ENCODE measurements around the gene LSM4. TPM values are rescaled to one million over a fixed set of nuclear protein-coding genes. Genes with fewer than 3 reads are reported as not detected.

The LSM4 gene
- total and polyA plus RNA-seq, 10 donors = 55.8 to 192 (median 80.2) TPM

DNA sequence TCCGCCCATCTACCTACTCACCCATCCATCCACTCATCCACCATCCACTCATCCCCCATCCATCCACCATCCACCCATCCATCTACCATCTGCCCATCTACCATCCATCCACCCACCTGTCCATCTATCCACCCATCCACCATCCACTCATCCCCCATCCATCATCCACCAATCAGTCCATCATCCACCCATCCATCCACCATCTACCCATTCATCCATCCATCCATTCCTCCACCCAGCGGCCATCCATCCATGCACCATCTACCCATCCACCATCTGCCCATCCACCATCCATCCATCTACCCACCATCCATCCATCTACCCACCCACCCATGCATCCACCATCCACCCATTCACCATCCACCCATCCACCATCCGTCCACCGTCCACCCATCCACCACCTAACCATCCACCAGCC lies 27.8 kb downstream of the LSM4 start:
- Histone ChIP-seq H3K4me1 (peaks cover 25 to 48% (median 39%) of the 10 kb centered on the region in 6 donors), H3K36me3 (no peaks in the 10 kb centered on the region), H3K27me3 (replicated peaks in 1 of 7) (no peaks in the 10 kb centered on the region), H3K4me3 (no peak overlapping the region), H3K9me3 (no peaks in the 10 kb centered on the region), H3K27ac (peak overlapping the region in 2 of 8 donors; percentile 97 to 100)
- 68 to 96% (median 80%) methylated on average over 4 of the region's 4 CpGs for WGBS, 5 donors
- TF ChIP-seq CTCF (IDR thresholded peaks at IDR 0.05 in 8 of 11, conservative IDR thresholded peaks at IDR 0.05 in 3 of 11) = no peak
- TF ChIP-seq POLR2A (IDR thresholded peaks at IDR 0.05) = no peak
- no peak for TF ChIP-seq POLR2AphosphoS5 (IDR thresholded peaks at IDR 0.05)
- intact Hi-C loops (cut with DNase I; ENCODE audit: low total_unique reads) = no loop called here
- DNase-seq = no peak

DNA sequence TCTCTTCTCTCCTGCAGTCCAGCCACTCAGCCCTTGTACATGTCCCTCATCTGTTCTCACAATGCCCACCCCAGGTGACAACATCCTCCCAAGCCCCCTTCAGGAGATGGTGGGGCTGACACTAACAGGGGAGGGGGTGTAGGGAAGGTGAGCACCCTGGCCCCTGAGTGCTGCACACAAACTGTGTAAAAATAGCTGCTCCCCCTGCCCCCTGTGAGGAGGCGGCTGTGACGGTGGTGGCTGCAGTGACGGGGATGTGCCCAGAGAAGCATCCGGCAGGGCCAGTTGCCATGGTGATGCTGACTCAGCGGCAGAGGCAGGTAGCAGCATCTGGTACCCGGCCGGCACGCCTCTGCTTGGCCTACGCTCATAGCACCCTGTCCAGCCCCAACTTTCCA lies 28.4 kb downstream of the LSM4 start:
- TF ChIP-seq POLR2AphosphoS5 (IDR thresholded peaks at IDR 0.05) (peak; percentile 29 to 63 (median 40)), CTCF (IDR thresholded peaks at IDR 0.05 in 8 of 11, conservative IDR thresholded peaks at IDR 0.05 in 3 of 11) (no peak)
- peak; percentile 94 for DNase-seq
- no peaks in the 10 kb centered on the region for H3K9me3 ChIP-seq
- H3K4me1 ChIP-seq = peaks cover 30 to 54% (median 45%) of the 10 kb centered on the region in 6 donors
- H3K4me3 ChIP-seq = no peak overlapping the region
- intact Hi-C loops (cut with DNase I; ENCODE audit: low total_unique reads) = no loop called here
- no peaks in the 10 kb centered on the region for H3K27me3 ChIP-seq (replicated peaks in 1 of 7)
- peak overlapping the region; percentile 22 to 100 (median 98) for H3K27ac ChIP-seq
- 14 to 57% (median 43%) methylated on average over 5 to 9 of the region's 9 CpGs for WGBS, 5 donors
- no peaks in the 10 kb centered on the region for H3K36me3 ChIP-seq

DNA sequence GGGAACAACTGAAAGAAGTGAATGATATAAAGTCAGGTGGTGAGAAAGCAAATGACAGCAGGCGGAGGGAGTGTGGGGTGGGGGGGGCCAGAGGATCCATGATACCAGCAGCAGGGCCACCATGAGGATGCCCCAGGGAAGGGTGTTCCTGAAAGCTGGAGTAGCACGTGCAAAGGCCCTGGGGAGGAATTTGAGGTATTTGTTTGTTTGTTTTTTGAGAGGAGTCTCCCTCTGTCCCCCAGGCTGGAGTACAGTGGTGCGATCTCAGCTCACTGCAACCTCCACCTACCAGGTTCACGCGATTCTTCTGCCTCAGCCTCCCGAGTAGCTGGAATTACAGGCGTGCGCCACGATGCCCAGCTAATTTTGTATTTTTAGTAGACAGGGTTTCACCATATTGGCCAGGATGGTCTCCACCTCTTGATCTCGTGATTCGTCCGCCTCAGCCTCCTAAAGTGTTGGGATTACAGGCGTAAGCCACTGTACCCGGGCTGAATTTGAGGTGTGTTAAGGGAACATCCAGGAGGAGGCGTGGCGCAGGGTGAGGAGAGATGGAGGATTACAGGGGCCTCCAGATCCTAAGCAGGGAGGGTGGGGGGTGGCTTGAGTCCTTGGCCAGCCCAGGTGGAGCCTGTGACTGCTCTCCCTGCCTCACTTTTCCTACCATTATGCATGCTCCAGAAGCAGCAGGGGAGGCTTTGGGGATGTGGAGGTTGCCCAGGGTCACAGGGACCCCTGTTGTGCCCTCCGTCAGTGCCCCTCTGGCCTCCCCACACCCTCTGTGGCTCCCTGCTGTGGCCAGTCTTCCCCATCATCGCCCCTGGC lies 29.0 kb downstream of the LSM4 start:
- 78 to 85% (median 83%) methylated on average over 18 of the region's 18 CpGs for WGBS, 5 donors
- H3K27ac ChIP-seq = peak overlapping the region; percentile 95 to 100 (median 98)
- DNase-seq = no peak

More for the DNA sequence above, 29.0 kb downstream of the LSM4 start:
- H3K36me3 ChIP-seq = no peaks in the 10 kb centered on the region
- H3K4me1 ChIP-seq = peaks cover 31 to 60% (median 50%) of the 10 kb centered on the region in 6 donors
- TF ChIP-seq CTCF (IDR thresholded peaks at IDR 0.05 in 8 of 11, conservative IDR thresholded peaks at IDR 0.05 in 3 of 11) (no peak), POLR2A (IDR thresholded peaks at IDR 0.05) (no peak), POLR2AphosphoS5 (IDR thresholded peaks at IDR 0.05) (no peak)
- H3K9me3 ChIP-seq = no peaks in the 10 kb centered on the region
- intact Hi-C loops (cut with DNase I; ENCODE audit: low total_unique reads) = no loop called here
- no peaks in the 10 kb centered on the region for H3K27me3 ChIP-seq (replicated peaks in 1 of 7)
- H3K4me3 ChIP-seq = peak overlapping the region in 1 of 8 donors; percentile 78
